GM13977 (cell line): ENCODE results near the gene TCP11X2.
"Not testable (repeated sequence)": the region's sequence is repeated elsewhere in the genome, so short reads cannot be mapped to it uniquely, and the experiment has no call there.

Experiments used
- DNase-seq: peaks from one replicate; pipeline ENCODE4 v3.0.0; 2012; ENCODE audit warnings: low spot score
- CTCF ChIP-seq: IDR thresholded peaks from 2 replicates; pipeline ENCODE4 v1.5.1; 2012; ENCODE audit warnings: mild to moderate bottlenecking, control low read depth; ENCODE audit not compliant: insufficient read depth; ENCODE audit errors: extremely low read depth, missing control alignments
- in situ Hi-C: fragments of 300-500 bp; cut with MboI; formaldehyde crosslinking; loops from one replicate; pipeline ENCODE4 v1.12.0; 2022; ENCODE audit warnings: low sequenced_read_pairs, low pct_unique_long_range_greater_than_20kb, mixed read lengths, inconsistent platforms; ENCODE audit not compliant: unreplicated experiment

TCP11X2 gene

DNA sequence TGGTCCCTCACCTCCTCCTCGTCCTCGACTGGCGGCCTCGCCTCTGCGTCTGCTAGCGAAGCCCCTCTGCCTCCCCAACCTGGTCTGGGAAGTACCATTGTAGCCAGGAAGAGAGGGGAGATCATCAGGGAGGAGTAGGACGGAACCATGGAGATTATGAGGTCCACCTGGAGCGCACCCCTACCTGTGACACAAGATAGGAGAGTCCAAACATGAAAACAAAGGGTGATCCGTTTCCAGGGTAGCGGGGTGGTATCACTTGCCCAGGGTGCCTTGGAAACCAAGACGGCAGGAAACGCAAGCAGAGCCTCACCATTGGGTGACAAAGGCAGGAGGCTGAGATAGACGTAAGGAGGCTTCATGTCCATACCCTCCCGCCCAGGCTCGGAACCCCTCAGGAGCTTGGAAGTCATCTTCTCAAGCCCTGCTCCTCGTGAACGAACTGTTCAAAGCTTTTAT lies at the start of gene TCP11X2:
Gene TCP11X2, minus strand, starts transcription at position 51 of the 459 bp plus-strand sequence.
- DNase-seq, in situ Hi-C loops: not testable (repeated sequence)

- TF ChIP-seq CTCF, result no peak
- in situ Hi-C loops, result no loop called here
- no peak for DNase-seq
These were observed 45.7 kb upstream of the TCP11X2 start for GRCh38 chrX:102517326-102517725.

DNA sequence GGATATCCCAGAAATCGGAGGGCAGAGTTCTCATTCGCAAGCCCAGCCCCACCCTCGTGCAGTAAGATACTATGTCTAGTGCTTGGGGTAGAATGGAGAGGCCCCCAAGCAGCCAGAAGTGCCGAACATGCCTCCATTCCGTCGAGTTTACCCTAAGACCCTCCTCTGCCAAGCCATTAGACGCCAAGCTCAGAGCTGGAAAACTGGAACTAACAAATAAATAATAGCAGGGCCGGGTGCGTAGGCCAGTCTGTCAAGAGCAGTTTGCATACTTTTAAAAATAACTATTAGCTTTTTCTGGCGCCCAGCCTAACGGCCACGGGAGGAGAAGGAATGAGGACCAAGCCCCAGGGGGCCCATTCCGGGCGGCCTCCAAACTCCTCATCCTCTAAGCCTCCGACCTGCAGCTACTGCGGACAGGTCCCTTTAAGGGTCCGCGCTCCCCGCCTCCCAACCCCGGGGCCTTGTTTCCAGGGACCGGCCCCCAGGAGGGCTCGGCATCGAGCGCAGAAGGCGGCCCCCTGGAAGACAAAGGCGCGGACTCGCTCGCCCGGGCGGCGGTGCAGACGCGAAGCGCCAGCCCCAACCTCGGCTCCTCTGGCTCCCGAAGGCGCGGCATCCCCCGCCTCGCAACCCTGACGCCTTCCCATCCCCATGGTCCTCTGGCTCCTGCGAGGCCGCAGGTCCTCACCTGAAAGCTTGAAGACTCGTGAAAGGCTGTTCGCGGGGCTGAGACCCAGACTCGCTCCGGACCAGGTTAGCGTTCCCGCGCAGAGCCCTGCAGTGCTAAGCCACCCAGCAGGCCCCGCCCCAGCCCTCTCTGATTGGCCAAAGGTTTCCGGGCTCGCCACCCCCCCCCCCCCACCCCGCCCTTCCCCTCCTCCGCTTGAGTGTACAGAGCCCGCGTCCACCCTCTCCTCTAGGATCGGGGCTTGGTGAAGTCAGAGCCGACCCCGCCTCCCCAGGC lies 44.6 kb upstream of the TCP11X2 start, which contains the start of gene TMSB15A:
Gene TMSB15A, minus strand, starts transcription at position 765 of the 967 bp plus-strand sequence.
- DNase-seq, result peak; percentile 65
- no peak for TF ChIP-seq CTCF
- in situ Hi-C loops, result no loop called here

- DNase-seq, result no peak
- in situ Hi-C loops, result no loop called here
- TF ChIP-seq CTCF, result no peak
These were observed 42.9 kb upstream of the TCP11X2 start for GRCh38 chrX:102514536-102514935.

DNA sequence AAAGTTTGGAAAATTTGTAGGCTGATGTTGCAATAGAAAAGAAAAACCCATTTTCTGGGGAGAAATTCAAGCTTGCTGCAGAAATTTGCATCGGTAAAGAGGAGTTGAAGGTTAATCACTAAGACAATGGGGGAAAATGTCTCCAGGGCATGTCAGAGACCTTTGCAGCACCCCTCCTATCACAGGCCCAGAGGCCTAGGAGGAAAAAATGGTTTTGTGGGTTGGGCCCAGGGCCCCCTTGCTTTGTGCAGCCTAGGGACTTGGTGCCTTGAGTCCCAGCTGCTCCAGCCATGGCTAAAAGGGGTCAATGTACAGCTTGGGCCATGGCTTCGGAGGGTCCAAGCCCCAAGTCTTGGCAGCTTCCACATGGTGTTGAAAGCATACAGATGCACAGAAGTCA lies 27.1 kb upstream of the TCP11X2 start:
- in situ Hi-C loops, result no loop called here
- DNase-seq, result no peak
- no peak for TF ChIP-seq CTCF

- in situ Hi-C loops, result no loop called here
- TF ChIP-seq CTCF, result no peak
- no peak for DNase-seq
These were observed 20.2 kb upstream of the TCP11X2 start for GRCh38 chrX:102491766-102492165.

DNA sequence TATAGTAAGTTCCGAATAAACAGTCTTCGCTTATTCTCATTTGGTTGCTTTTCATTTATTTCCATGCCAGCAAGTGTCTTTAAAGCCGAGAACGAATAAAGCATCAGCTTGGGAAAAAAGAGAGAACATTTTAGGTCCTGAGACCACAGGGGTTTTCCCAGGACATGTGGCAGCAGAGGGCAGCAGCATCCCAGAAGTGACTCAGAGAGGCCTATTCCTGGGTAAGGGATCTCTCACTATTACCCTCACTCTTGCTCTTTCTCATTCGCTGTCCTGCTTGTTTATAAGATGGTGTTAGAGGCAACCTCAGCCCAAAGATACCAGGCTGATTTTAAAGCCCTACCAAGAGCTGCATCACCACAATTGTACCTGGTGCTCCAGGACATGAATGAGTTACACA lies 7.2 kb upstream of the TCP11X2 start:
- DNase-seq, in situ Hi-C loops: not testable (repeated sequence)

GRCh38 chrX:102470215-102470614 lies 1.4 kb downstream of the TCP11X2 start:
- DNase-seq, in situ Hi-C loops: not testable (repeated sequence)

GRCh38 chrX:102458615-102459014 lies 13.0 kb downstream of the TCP11X2 start:
- in situ Hi-C loops, DNase-seq: not testable (repeated sequence)

GRCh38 chrX:102439908-102440307 lies 31.7 kb downstream of the TCP11X2 start, which contains the start of gene NXF2B:
Gene NXF2B (minus strand): TSS chrX:102440008. CDS start chrX:102380036, 59,972 bp downstream.
- in situ Hi-C loops, result not testable (repeated sequence)

DNA sequence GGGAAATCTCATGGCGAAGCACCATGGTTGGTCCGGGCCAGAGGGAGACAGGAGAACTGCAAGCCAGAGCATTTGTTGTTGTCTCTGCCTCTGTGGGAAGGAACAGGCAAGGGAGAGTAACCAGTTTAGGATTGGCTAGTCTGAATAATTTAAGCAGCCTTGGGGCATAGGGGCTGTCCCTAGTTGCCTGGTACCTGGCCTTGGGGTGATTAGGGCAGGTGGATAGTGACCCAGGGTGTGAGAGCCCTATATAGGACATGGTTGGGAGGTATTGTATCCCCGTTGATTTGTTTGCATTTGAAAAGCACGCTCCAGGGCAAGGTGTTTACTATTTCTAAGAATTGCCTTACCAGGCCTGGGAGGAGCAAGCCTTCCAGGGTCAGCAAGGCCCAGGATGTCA lies 57.1 kb downstream of the TCP11X2 start:
- in situ Hi-C loops, DNase-seq: not testable (repeated sequence)

More at GRCh38 chrX:102439908-102440307, 31.7 kb downstream of the TCP11X2 start, which contains the start of gene NXF2B:
- not testable (repeated sequence) for DNase-seq
